NCI-H2196 (cell line): ENCODE data around the gene SPIN2A.
"Not testable (repeated sequence)": the region's sequence is repeated elsewhere in the genome, so short reads cannot be mapped to it uniquely, and the experiment has no call there.

Experiments
- DNase-seq: peaks from one replicate; lab custom pipeline; 2025; ENCODE audit not compliant: unreplicated experiment; lab: John Stamatoyannopoulos, UW

Gene SPIN2A

GRCh38 chrX:57103489-57103888, 33.7 kb downstream of the SPIN2A start:
- no peak for DNase-seq

- DNase-seq = not testable (repeated sequence)
These were observed 34.3 kb downstream of the SPIN2A start for GRCh38 chrX:57102918-57103317.
